ENCODE data around the gene ITGB4. TPM values are rescaled to one million over a fixed set of nuclear protein-coding genes. Genes with fewer than 3 reads are reported as not detected.

Gene ITGB4
- polyA plus RNA-seq, 4 donors: 37.4 to 288 (median 155) TPM

DNA sequence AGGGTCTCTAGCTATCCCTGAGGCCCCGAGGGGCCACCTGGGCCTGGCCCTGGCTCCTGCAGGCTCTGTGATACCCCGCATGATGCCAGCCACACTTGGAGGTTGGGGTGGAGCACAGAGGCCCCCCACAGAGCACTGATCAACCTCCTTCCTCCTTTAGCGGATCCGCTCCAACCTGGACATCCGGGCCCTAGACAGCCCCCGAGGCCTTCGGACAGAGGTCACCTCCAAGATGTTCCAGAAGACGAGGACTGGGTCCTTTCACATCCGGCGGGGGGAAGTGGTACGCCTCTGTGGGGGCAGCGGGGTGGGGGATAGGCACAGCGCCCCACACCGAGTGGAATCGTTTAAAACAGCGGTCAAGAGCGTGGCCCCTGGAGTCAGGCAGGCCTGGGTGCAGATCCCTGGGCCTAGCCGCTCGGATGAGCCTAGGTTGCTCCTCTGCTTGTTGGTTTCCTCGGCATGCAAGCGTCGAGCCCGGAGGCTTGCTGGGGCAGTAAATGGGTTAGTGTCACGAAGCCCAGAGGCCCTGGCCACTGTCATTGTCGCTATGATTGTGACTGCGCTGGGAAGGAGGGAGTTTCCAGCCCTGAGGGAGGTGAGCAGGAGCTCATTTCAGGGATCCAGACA is 9.9 kb downstream of the ITGB4 start:
- Histone ChIP-seq H3K27ac (ENCODE audit: low read depth in 1 of 3, low read length in 2 of 3) (no peak overlapping the region), H3K9me3 (ENCODE audit: control insufficient read depth in 2 of 2, insufficient read depth in 1 of 2, low read depth in 1 of 2, low read length in 1 of 2) (no peaks in the 10 kb centered on the region), H3K4me1 (ENCODE audit: control insufficient read depth in 3 of 3, insufficient read depth in 2 of 3, low read depth in 1 of 3, low read length in 2 of 3) (peaks cover 0 to 23% (median 0%) of the 10 kb centered on the region in 3 donors), H3K27me3 (ENCODE audit: control insufficient read depth in 3 of 3, insufficient read depth in 3 of 3, low read length in 3 of 3) (no peaks in the 10 kb centered on the region), H3K4me3 (ENCODE audit: low read depth in 1 of 3, low read length in 3 of 3) (no peak overlapping the region), H3K36me3 (ENCODE audit: control insufficient read depth in 3 of 3, insufficient read depth in 2 of 3, low read depth in 1 of 3, low read length in 3 of 3) (peaks cover 4 to 90% (median 15%) of the 10 kb centered on the region in 3 donors)
- WGBS, 3 donors: 87 to 92% (median 89%) methylated on average over 25 to 26 of the region's 26 CpGs
- DNase-seq: no peak
- FAIRE-seq: no peak

DNA sequence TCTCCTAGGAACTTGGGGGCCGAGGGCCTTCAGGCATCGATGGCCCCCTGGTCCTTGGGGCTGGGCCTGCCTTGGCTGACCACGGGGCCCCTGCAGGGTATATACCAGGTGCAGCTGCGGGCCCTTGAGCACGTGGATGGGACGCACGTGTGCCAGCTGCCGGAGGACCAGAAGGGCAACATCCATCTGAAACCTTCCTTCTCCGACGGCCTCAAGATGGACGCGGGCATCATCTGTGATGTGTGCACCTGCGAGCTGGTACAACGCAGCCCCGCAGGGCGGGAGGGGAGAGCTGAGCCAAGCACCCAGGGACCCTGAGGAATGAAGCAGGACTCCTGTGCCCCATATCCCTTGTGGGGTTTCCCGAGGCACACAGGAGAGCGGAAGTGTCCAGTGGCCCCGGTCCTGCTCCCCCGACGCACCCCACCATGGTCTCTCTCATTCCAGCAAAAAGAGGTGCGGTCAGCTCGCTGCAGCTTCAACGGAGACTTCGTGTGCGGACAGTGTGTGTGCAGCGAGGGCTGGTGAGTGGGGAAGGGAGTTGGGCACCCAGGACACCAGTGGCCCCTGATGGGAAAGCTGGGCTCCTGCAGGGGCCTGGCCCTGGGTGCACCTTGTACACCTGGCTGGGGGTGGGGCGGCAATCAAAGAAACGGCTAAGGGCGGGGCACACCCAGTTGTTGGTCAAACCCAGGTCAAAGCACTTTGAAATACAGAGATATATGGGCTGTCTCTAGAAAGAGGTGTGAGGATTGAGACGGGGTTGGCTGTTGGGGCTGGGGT is 10.6 kb downstream of the ITGB4 start:
- no peak for FAIRE-seq
- DNase-seq: peak; percentile 54 to 90
- peak overlapping the region in 2 of 3 donors; percentile 35 to 57 for H3K27ac ChIP-seq (ENCODE audit: low read depth in 1 of 3, low read length in 2 of 3)
- 60 to 83% (median 65%) methylated on average over 29 to 31 of the region's 31 CpGs for WGBS, 3 donors
- H3K27me3 ChIP-seq (ENCODE audit: control insufficient read depth in 3 of 3, insufficient read depth in 3 of 3, low read length in 3 of 3): no peaks in the 10 kb centered on the region
- no peak overlapping the region for H3K4me3 ChIP-seq (ENCODE audit: low read depth in 1 of 3, low read length in 3 of 3)
- peaks cover 4 to 90% (median 20%) of the 10 kb centered on the region in 3 donors for H3K36me3 ChIP-seq (ENCODE audit: control insufficient read depth in 3 of 3, insufficient read depth in 2 of 3, low read depth in 1 of 3, low read length in 3 of 3)
- H3K4me1 ChIP-seq (ENCODE audit: control insufficient read depth in 3 of 3, insufficient read depth in 2 of 3, low read depth in 1 of 3, low read length in 2 of 3): peaks cover 0 to 23% (median 0%) of the 10 kb centered on the region in 3 donors
- no peaks in the 10 kb centered on the region for H3K9me3 ChIP-seq (ENCODE audit: control insufficient read depth in 2 of 2, insufficient read depth in 1 of 2, low read depth in 1 of 2, low read length in 1 of 2)

DNA sequence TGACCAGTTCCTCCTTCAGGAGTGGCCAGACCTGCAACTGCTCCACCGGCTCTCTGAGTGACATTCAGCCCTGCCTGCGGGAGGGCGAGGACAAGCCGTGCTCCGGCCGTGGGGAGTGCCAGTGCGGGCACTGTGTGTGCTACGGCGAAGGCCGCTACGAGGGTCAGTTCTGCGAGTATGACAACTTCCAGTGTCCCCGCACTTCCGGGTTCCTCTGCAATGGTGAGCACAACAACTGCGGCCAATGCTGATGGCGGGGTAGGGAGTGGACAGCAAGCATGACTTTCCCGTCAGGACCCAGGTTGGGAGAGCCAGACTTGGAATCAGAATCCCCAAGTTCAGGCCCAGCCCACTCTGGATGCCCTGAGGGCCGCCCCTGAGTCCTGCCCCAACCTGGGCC is 12.2 kb downstream of the ITGB4 start:
- DNase-seq (no peak), FAIRE-seq (no peak)
- H3K4me1 ChIP-seq (ENCODE audit: control insufficient read depth in 3 of 3, insufficient read depth in 2 of 3, low read depth in 1 of 3, low read length in 2 of 3): peaks cover 0 to 23% (median 0%) of the 10 kb centered on the region in 3 donors
- H3K9me3 ChIP-seq (ENCODE audit: control insufficient read depth in 2 of 2, insufficient read depth in 1 of 2, low read depth in 1 of 2, low read length in 1 of 2): no peaks in the 10 kb centered on the region
- no peak overlapping the region for H3K4me3 ChIP-seq (ENCODE audit: low read depth in 1 of 3, low read length in 3 of 3)
- peaks cover 5 to 90% (median 17%) of the 10 kb centered on the region in 3 donors for H3K36me3 ChIP-seq (ENCODE audit: control insufficient read depth in 3 of 3, insufficient read depth in 2 of 3, low read depth in 1 of 3, low read length in 3 of 3)
- no peak overlapping the region for H3K27ac ChIP-seq (ENCODE audit: low read depth in 1 of 3, low read length in 2 of 3)
- no peaks in the 10 kb centered on the region for H3K27me3 ChIP-seq (ENCODE audit: control insufficient read depth in 3 of 3, insufficient read depth in 3 of 3, low read length in 3 of 3)
- 93 to 94% (median 94%) methylated on average over 18 of the region's 18 CpGs for WGBS, 3 donors

DNA sequence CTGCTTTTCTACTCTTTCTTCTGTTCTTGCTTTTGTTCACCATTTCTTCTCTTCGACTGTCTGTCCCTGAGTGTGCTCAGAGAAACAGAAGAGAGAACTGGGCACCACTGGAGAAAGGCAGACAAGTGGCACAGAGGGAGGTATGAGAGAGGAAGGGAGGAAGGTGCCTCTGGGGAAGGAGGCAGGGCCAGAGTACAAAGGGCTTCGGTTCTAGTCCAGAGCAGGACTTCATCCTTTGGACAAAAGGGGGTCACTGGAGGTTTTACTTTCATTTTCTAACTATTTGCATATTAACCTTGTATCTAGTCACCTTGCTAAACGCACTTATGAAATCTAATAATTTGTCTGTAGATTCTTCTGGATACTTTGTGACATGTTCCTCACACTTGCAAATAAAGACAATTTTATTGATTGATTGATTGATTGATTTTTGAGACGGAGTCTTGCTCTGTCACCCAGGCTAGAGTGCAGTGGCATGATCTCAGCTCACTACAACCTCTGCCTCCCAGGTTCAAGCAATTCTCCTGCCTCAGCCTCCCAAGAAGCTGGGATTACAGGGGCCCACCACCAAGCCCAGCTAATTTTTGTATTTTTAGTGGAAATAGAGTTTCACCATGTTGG is 13.5 kb downstream of the ITGB4 start:
- no peaks in the 10 kb centered on the region for H3K9me3 ChIP-seq (ENCODE audit: control insufficient read depth in 2 of 2, insufficient read depth in 1 of 2, low read depth in 1 of 2, low read length in 1 of 2)
- no peaks in the 10 kb centered on the region for H3K27me3 ChIP-seq (ENCODE audit: control insufficient read depth in 3 of 3, insufficient read depth in 3 of 3, low read length in 3 of 3)
- FAIRE-seq (no peak), DNase-seq (peak; percentile 70 to 87)
- H3K27ac ChIP-seq (ENCODE audit: low read depth in 1 of 3, low read length in 2 of 3): peak overlapping the region in 2 of 3 donors; percentile 56 to 70
- H3K36me3 ChIP-seq (ENCODE audit: control insufficient read depth in 3 of 3, insufficient read depth in 2 of 3, low read depth in 1 of 3, low read length in 3 of 3): peaks cover 5 to 94% (median 19%) of the 10 kb centered on the region in 3 donors
- H3K4me3 ChIP-seq (ENCODE audit: low read depth in 1 of 3, low read length in 3 of 3): no peak overlapping the region
- H3K4me1 ChIP-seq (ENCODE audit: control insufficient read depth in 3 of 3, insufficient read depth in 2 of 3, low read depth in 1 of 3, low read length in 2 of 3): peaks cover 0 to 23% (median 0%) of the 10 kb centered on the region in 3 donors
- 31 to 53% (median 42%) methylated on average over 4 of the region's 4 CpGs for WGBS, 3 donors

DNA sequence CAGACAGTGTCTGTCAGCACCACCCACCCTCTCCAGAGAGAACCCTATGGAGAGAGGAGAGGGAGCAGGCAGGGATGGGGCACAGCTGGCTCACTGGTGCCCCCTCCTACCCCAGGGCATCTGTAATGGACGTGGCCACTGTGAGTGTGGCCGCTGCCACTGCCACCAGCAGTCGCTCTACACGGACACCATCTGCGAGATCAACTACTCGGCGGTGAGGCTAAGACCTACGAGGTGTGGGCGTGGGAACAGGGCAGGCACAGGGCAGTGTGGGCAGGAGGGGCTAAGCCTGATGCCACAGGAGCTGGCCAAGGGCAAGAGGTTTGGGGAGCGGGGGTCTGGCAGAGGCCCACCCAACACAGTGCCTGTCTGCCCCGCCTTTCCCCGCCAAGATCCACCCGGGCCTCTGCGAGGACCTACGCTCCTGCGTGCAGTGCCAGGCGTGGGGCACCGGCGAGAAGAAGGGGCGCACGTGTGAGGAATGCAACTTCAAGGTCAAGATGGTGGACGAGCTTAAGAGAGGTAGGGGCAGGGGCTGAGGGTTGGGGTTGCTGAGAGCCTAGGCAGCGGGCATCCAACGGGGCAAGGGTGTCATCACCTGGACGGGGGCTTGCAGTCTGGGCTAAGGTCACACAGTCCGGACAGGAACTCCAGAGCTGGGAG is 15.0 kb downstream of the ITGB4 start:
- peaks cover 0 to 23% (median 0%) of the 10 kb centered on the region in 3 donors for H3K4me1 ChIP-seq (ENCODE audit: control insufficient read depth in 3 of 3, insufficient read depth in 2 of 3, low read depth in 1 of 3, low read length in 2 of 3)
- no peak for DNase-seq
- H3K27ac ChIP-seq (ENCODE audit: low read depth in 1 of 3, low read length in 2 of 3): no peak overlapping the region
- FAIRE-seq: no peak
- peaks cover 3 to 94% (median 30%) of the 10 kb centered on the region in 3 donors for H3K36me3 ChIP-seq (ENCODE audit: control insufficient read depth in 3 of 3, insufficient read depth in 2 of 3, low read depth in 1 of 3, low read length in 3 of 3)
- no peaks in the 10 kb centered on the region for H3K27me3 ChIP-seq (ENCODE audit: control insufficient read depth in 3 of 3, insufficient read depth in 3 of 3, low read length in 3 of 3)
- H3K4me3 ChIP-seq (ENCODE audit: low read depth in 1 of 3, low read length in 3 of 3): no peak overlapping the region
- no peaks in the 10 kb centered on the region for H3K9me3 ChIP-seq (ENCODE audit: control insufficient read depth in 2 of 2, insufficient read depth in 1 of 2, low read depth in 1 of 2, low read length in 1 of 2)
- 87 to 91% (median 89%) methylated on average over 26 of the region's 26 CpGs for WGBS, 3 donors

DNA sequence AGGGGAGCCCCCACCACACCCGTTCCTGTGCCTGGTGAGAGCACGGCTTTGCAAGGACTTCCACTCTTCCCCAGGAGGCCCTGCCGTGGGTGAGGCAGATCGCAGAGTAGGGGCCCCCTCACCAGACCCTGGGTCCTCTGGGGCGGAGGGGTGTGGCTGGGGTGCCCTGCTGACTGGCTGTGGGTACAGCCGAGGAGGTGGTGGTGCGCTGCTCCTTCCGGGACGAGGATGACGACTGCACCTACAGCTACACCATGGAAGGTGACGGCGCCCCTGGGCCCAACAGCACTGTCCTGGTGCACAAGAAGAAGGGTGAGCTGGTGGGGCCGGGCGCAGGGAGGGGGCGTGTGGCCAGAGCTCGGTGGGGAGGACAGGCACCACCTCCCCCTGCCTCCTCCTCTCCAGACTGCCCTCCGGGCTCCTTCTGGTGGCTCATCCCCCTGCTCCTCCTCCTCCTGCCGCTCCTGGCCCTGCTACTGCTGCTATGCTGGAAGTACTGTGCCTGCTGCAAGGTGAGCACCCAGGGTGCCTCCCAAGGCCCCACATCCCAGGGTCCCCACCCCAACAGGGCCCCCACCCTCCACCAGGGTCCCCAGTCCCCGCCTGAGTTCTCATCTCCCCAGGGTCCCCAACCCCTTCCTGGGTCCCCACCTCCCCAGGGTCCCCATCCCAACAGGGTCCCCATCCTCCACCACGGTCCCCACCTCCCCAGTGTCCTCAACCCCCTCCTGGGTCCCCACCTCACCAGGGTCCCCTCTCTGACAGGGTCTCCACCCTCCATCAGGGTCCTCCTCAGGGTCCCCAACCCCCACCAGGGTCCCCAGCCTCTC is 16.1 kb downstream of the ITGB4 start:
- Histone ChIP-seq H3K9me3 (ENCODE audit: control insufficient read depth in 2 of 2, insufficient read depth in 1 of 2, low read depth in 1 of 2, low read length in 1 of 2) (no peaks in the 10 kb centered on the region), H3K4me1 (ENCODE audit: control insufficient read depth in 3 of 3, insufficient read depth in 2 of 3, low read depth in 1 of 3, low read length in 2 of 3) (peaks cover 0 to 18% (median 0%) of the 10 kb centered on the region in 3 donors), H3K4me3 (ENCODE audit: low read depth in 1 of 3, low read length in 3 of 3) (no peak overlapping the region), H3K36me3 (ENCODE audit: control insufficient read depth in 3 of 3, insufficient read depth in 2 of 3, low read depth in 1 of 3, low read length in 3 of 3) (peaks cover 3 to 92% (median 34%) of the 10 kb centered on the region in 3 donors), H3K27me3 (ENCODE audit: control insufficient read depth in 3 of 3, insufficient read depth in 3 of 3, low read length in 3 of 3) (no peaks in the 10 kb centered on the region), H3K27ac (ENCODE audit: low read depth in 1 of 3, low read length in 2 of 3) (no peak overlapping the region)
- 80 to 88% (median 82%) methylated on average over 16 to 20 of the region's 20 CpGs for WGBS, 3 donors
- FAIRE-seq (no peak), DNase-seq (no peak)

DNA sequence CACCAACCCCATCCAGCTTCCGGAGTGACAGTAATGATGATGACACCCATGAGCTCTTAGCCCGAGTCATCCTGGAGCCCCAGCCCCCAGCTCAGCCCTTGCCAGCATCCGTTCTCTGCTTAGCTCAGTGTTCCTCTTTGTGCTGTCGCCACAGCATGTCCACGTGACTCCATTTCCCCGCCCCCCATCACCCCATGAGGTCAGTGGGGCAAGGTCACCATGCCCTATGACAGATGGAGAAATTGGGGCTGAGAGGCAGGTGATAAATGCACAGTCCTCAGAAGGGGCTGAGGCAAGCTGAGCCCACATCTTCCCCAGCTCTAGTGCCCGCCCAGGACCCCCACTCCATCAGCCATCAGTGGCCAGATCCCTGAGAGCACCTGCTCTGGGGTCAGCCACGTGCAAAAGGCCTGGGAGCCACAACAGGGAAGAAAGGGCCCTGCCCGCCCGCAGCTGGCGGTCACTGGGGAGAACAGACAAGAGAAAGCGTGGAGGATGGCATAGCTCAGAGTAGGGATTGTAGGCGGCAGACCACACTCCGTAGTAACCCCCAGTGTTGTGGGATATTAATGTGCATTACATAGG is 17.1 kb downstream of the ITGB4 start:
- peaks cover 0 to 15% (median 0%) of the 10 kb centered on the region in 3 donors for H3K4me1 ChIP-seq (ENCODE audit: control insufficient read depth in 3 of 3, insufficient read depth in 2 of 3, low read depth in 1 of 3, low read length in 2 of 3)
- peaks cover 3 to 94% (median 37%) of the 10 kb centered on the region in 3 donors for H3K36me3 ChIP-seq (ENCODE audit: control insufficient read depth in 3 of 3, insufficient read depth in 2 of 3, low read depth in 1 of 3, low read length in 3 of 3)
- no peaks in the 10 kb centered on the region for H3K9me3 ChIP-seq (ENCODE audit: control insufficient read depth in 2 of 2, insufficient read depth in 1 of 2, low read depth in 1 of 2, low read length in 1 of 2)
- DNase-seq (no peak), FAIRE-seq (no peak)
- no peaks in the 10 kb centered on the region for H3K27me3 ChIP-seq (ENCODE audit: control insufficient read depth in 3 of 3, insufficient read depth in 3 of 3, low read length in 3 of 3)
- no peak overlapping the region for H3K4me3 ChIP-seq (ENCODE audit: low read depth in 1 of 3, low read length in 3 of 3)
- no peak overlapping the region for H3K27ac ChIP-seq (ENCODE audit: low read depth in 1 of 3, low read length in 2 of 3)
- 64 to 80% (median 72%) methylated on average over 14 of the region's 14 CpGs for WGBS, 3 donors
